Bronchial smooth muscle cell (primary cell): ENCODE results near the gene UPK1B. TPM values are rescaled to one million over a fixed set of nuclear protein-coding genes. Genes with fewer than 3 reads are reported as not detected.

Source experiments
- total RNA-seq: library from RNA; depleted of rRNA; stranded (reverse); fragments of >200 nt; gene quantifications from 2 replicates; pipeline ENCODE4 v1.2.1, GENCODE V29; 2014

UPK1B gene
- under 0.01 TPM in 1 of 2 replicates, not detected in the other for total RNA-seq

GRCh38 chr3:119173325-119173724 is at the start of gene UPK1B:
TSS of gene UPK1B (plus strand) at chr3:119173598. CDS start at chr3:119186742, 13,144 bp downstream.

DNA sequence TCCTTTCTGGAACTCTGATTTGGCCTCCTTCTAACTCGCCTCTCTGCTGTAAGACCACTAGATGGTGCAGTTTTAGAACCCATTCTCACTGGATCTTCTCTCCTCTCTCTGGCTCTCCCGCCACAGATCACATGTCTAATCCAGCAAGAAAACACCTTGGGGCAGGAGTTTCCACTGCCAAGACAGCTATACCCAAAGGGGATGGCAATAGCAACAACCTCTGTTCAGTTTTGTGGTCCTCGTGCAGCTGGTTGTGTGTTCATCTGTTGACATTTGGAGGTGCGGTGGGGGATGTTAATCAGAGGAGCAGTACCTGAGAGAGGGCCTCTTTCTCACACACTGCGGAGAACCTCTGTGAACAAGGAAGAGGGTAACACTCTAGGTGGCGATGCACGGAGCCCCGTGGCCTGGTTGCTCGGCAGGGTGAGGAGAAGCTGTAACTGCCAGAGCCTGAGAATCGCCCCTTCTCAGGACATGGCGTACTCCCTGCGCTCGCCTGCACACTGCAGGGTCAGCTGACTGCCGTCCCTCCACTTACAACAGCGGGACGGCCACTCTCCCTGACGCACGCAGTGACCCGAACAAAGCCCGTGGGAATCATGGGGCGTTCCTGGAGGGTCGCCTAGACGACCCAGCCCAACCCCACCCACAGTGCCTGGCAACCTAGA is 27.8 kb upstream of the UPK1B start, which contains the start of gene TEX55:
Gene TEX55, plus strand, starts transcription at position 666 of the 668 bp plus-strand sequence. CDS start 25 bp downstream, outside the sequence.

GRCh38 chr3:119240591-119241434 is 67.4 kb downstream of the UPK1B start, which contains the start of gene B4GALT4:
TSS of gene B4GALT4 (minus strand) at chr3:119240878. CDS start at chr3:119230099, 10,779 bp downstream.

Other genes with a start within 250 kb of the UPK1B start
- gene IGSF11, start 138.8 kb upstream of the UPK1B start, total RNA-seq = 0.09 TPM in 1 of 2 replicates, not detected in the other
- gene TEX55, start 27.4 kb upstream of the UPK1B start, total RNA-seq = not detected in 2 replicates
- gene B4GALT4, start 67.3 kb downstream of the UPK1B start, total RNA-seq = 23.0 and 24.1 TPM in 2 replicates
- gene ARHGAP31, start 120.8 kb downstream of the UPK1B start, total RNA-seq = 2.7 and 3.3 TPM in 2 replicates